Measurements from ENCODE around the gene ANXA8. TPM values are rescaled to one million over a fixed set of nuclear protein-coding genes. Genes with fewer than 3 reads are reported as not detected.

ANXA8 gene
- total and polyA plus RNA-seq, 2 experiments from 2014 or later = not detected

- TF ChIP-seq ZNF462 (CRISPR knock-in tag; IDR thresholded peaks at IDR 0.05) (no peak), JUNB (IDR thresholded peaks at IDR 0.05; ENCODE audit: unreplicated experiment) (no peak)
These were observed 33.9 kb downstream of the ANXA8 start (continued) for GRCh38 chr10:47449979-47450378.

GRCh38 chr10:47449102-47449978, 34.6 kb downstream of the ANXA8 start:
- no peaks in the 10 kb centered on the region for H3F3A ChIP-seq (replicated peaks; ENCODE audit: low read depth)
- no peaks in the 10 kb centered on the region for H3K9me2 ChIP-seq (ENCODE audit: insufficient read depth)
- H2AFZ ChIP-seq = no peak overlapping the region
- H3K36me3 ChIP-seq (ENCODE audit: insufficient read depth) = no peaks in the 10 kb centered on the region
- peaks cover 10% of the 10 kb centered on the region; the same call in 2 of the 3 replicates for H3K4me1 Mint-ChIP-seq
- no peaks in the 10 kb centered on the region for H3K27me3 ChIP-seq (ENCODE audit: insufficient read depth)
- no peaks in the 10 kb centered on the region for H3K79me2 ChIP-seq (replicated peaks; ENCODE audit: insufficient read depth)
- no peak overlapping the region for H3K4me3 ChIP-seq
- no peak overlapping the region for H3K4me2 ChIP-seq
- H3K4me1 ChIP-seq (ENCODE audit: insufficient read depth) = no peaks in the 10 kb centered on the region
- DNase-seq (ENCODE audit: low spot score) = no peak
- no peak overlapping the region for H3K27ac ChIP-seq (ENCODE audit: low read depth)
- H3K27me3 Mint-ChIP-seq (ENCODE audit: insufficient read depth, low read depth, poor library complexity) = peaks cover 6% of the 10 kb centered on the region
- ATAC-seq = no peak
- H3K9me3 Mint-ChIP-seq = peaks cover 12% of the 10 kb centered on the region
- no peaks in the 10 kb centered on the region; the same call in 1 of the 3 replicates for H3K36me3 Mint-ChIP-seq (ENCODE audit: low read depth)
- no peak overlapping the region for H3K4me3 Mint-ChIP-seq
- no peak overlapping the region for H3K27ac Mint-ChIP-seq
- no peaks in the 10 kb centered on the region for H4K20me1 ChIP-seq (replicated peaks; ENCODE audit: insufficient read depth)
- TF ChIP-seq ZNF462 (CRISPR knock-in tag; IDR thresholded peaks at IDR 0.05) (no peak), ZNF331 (CRISPR knock-in tag; IDR thresholded peaks at IDR 0.05; ENCODE audit: low read depth) (no peak), EZH2phosphoT487 (IDR thresholded peaks at IDR 0.05; ENCODE audit: unreplicated experiment) (no peak), EZH2 (IDR thresholded peaks at IDR 0.05; ENCODE audit: low read depth, unreplicated experiment) (no peak), JUNB (IDR thresholded peaks at IDR 0.05; ENCODE audit: unreplicated experiment) (no peak)
